ENCODE measurements around the gene GOLPH3. TPM values are rescaled to one million over a fixed set of nuclear protein-coding genes. Genes with fewer than 3 reads are reported as not detected.

The GOLPH3 gene
- polyA plus RNA-seq, 1 donor (not counting 4 experiments of a cell fraction or from before 2014, with no cell fraction given) = 42.0 TPM

DNA sequence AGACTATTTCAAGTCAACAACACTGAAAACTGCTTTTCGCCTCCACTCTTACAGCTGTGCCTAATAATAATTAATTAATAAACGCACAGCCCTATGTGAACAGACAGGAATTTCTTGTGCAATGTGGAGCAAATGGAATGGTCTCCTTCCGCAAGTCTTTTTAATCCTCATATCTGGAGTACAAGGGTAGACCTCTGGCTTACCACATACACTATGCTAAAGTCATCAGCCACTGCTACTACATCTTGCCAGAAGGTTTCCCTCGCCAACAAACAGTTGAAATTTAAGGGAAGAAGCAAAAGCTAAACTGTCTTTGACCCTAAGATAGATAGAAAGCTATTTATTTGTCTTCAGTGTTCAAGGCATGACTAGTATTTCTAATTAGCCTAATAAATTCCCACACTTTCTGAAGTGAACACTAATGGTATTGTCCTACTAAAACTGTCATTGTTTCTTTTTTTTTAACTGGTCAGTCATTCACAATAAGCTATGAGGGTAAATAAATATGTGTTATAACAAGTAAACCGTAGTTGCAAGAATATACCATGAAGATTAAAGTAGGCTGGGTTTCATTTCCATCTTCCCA, 63.9 kb downstream of the GOLPH3 start:
- Histone ChIP-seq H3K9me1 (ENCODE audit: control insufficient read depth, extremely low read depth, insufficient read depth, low read length) (no peaks in the 10 kb centered on the region), H3K4me2 (ENCODE audit: control insufficient read depth, extremely low read depth, insufficient read depth, low read depth, low read length) (no peak overlapping the region), H3K79me2 (ENCODE audit: control insufficient read depth, insufficient read depth, low read length) (no peaks in the 10 kb centered on the region), H3K27me3 (ENCODE audit: control insufficient read depth, extremely low read depth, insufficient read depth, low read length) (no peaks in the 10 kb centered on the region), H3K27ac (ENCODE audit: control insufficient read depth, insufficient read depth, low read length) (no peak overlapping the region), H4K20me1 (ENCODE audit: control insufficient read depth, extremely low read depth, insufficient read depth, low read length) (no peaks in the 10 kb centered on the region), H3K4me1 (ENCODE audit: control insufficient read depth, extremely low read depth, insufficient read depth, low read length) (no peaks in the 10 kb centered on the region), H3K36me3 (ENCODE audit: control insufficient read depth in 2 of 2, extremely low read depth in 1 of 2, insufficient read depth in 2 of 2, low read length in 2 of 2) (peaks cover 21 to 22% of the 10 kb centered on the region in 2 experiments), H3K4me3 (ENCODE audit: control insufficient read depth in 2 of 3, extremely low read depth in 1 of 3, insufficient read depth in 2 of 3, low read depth in 1 of 3, low read length in 3 of 3) (no peak overlapping the region), H2AFZ (ENCODE audit: control insufficient read depth, low read length) (no peak overlapping the region), H3K9ac (ENCODE audit: control insufficient read depth, extremely low read depth, insufficient read depth, low read length) (no peak overlapping the region), H3K9me3 (ENCODE audit: control insufficient read depth, low read depth, low read length) (no peaks in the 10 kb centered on the region)
- DNase-seq (ENCODE audit: low read depth, low spot score) = no peak
- no peak for FAIRE-seq
- no peak for TF ChIP-seq EZH2 (IDR thresholded peaks at IDR 0.05; ENCODE audit: low read length)
- TF ChIP-seq, protein P1, sequence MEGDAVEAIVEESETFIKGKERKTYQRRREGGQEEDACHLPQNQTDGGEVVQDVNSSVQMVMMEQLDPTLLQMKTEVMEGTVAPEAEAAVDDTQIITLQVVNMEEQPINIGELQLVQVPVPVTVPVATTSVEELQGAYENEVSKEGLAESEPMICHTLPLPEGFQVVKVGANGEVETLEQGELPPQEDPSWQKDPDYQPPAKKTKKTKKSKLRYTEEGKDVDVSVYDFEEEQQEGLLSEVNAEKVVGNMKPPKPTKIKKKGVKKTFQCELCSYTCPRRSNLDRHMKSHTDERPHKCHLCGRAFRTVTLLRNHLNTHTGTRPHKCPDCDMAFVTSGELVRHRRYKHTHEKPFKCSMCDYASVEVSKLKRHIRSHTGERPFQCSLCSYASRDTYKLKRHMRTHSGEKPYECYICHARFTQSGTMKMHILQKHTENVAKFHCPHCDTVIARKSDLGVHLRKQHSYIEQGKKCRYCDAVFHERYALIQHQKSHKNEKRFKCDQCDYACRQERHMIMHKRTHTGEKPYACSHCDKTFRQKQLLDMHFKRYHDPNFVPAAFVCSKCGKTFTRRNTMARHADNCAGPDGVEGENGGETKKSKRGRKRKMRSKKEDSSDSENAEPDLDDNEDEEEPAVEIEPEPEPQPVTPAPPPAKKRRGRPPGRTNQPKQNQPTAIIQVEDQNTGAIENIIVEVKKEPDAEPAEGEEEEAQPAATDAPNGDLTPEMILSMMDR (optimal IDR thresholded peaks at IDR 0.05 in 1 of 3, IDR thresholded peaks at IDR 0.05 in 1 of 3, conservative IDR thresholded peaks at IDR 0.05 in 1 of 3; ENCODE audit: extremely low read depth in 1 of 3, insufficient read depth in 2 of 3, low read length in 3 of 3) = no peak
- dilution Hi-C loops (cut with MboI; ENCODE audit: extremely low pct_ligation_motif_present, low sequenced_read_pairs) = no loop called here

DNA sequence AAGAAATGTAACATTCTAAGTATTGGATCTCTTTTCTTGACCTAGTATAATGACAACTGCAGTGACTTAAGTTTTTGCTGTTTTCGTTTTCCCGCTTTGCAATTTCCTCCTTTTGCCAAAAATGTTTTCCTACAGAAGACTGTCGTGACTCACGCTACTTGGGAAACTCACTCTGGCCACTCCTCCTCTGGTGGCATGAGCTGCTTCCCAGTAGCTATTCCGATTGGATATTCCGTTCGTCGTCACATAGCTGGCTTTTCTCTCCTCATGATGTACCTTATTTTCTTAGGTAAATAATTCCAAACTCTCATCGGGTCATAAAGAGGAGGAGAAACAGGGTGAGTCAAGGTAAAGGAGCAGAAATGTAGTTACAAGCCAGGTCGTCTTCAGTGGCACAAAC, 64.9 kb downstream of the GOLPH3 start:
- no peaks in the 10 kb centered on the region for H3K79me2 ChIP-seq (ENCODE audit: control insufficient read depth, insufficient read depth, low read length)
- peaks cover 21 to 22% of the 10 kb centered on the region in 2 experiments for H3K36me3 ChIP-seq (ENCODE audit: control insufficient read depth in 2 of 2, extremely low read depth in 1 of 2, insufficient read depth in 2 of 2, low read length in 2 of 2)
- no peaks in the 10 kb centered on the region for H4K20me1 ChIP-seq (ENCODE audit: control insufficient read depth, extremely low read depth, insufficient read depth, low read length)
- H3K9ac ChIP-seq (ENCODE audit: control insufficient read depth, extremely low read depth, insufficient read depth, low read length) = no peak overlapping the region
- no peak overlapping the region for H2AFZ ChIP-seq (ENCODE audit: control insufficient read depth, low read length)
- no peaks in the 10 kb centered on the region for H3K9me3 ChIP-seq (ENCODE audit: control insufficient read depth, low read depth, low read length)
- no peak overlapping the region for H3K4me3 ChIP-seq (ENCODE audit: control insufficient read depth in 2 of 3, extremely low read depth in 1 of 3, insufficient read depth in 2 of 3, low read depth in 1 of 3, low read length in 3 of 3)
- dilution Hi-C loops (cut with MboI; ENCODE audit: extremely low pct_ligation_motif_present, low sequenced_read_pairs) = no loop called here
- TF ChIP-seq, protein P1 (optimal IDR thresholded peaks at IDR 0.05 in 1 of 3, IDR thresholded peaks at IDR 0.05 in 1 of 3, conservative IDR thresholded peaks at IDR 0.05 in 1 of 3; ENCODE audit: extremely low read depth in 1 of 3, insufficient read depth in 2 of 3, low read length in 3 of 3) = no peak
- no peak for TF ChIP-seq EZH2 (IDR thresholded peaks at IDR 0.05; ENCODE audit: low read length)
- no peak for DNase-seq (ENCODE audit: low read depth, low spot score)
- H3K9me1 ChIP-seq (ENCODE audit: control insufficient read depth, extremely low read depth, insufficient read depth, low read length) = no peaks in the 10 kb centered on the region
- H3K27me3 ChIP-seq (ENCODE audit: control insufficient read depth, extremely low read depth, insufficient read depth, low read length) = no peaks in the 10 kb centered on the region
- no peak overlapping the region for H3K4me2 ChIP-seq (ENCODE audit: control insufficient read depth, extremely low read depth, insufficient read depth, low read depth, low read length)
- no peaks in the 10 kb centered on the region for H3K4me1 ChIP-seq (ENCODE audit: control insufficient read depth, extremely low read depth, insufficient read depth, low read length)
- no peak for FAIRE-seq
- H3K27ac ChIP-seq (ENCODE audit: control insufficient read depth, insufficient read depth, low read length) = no peak overlapping the region
